SK-MEL-5 (cell line): ENCODE measurements around the gene C19orf81. TPM values are rescaled to one million over a fixed set of nuclear protein-coding genes. Genes with fewer than 3 reads are reported as not detected.

Experiments
- DNase-seq: peaks from one replicate; pipeline ENCODE4 v3.0.0-alpha.2; 2016; ENCODE audit warnings: low read depth, low spot score
- in situ Hi-C: cut with HindIII; loops from 2 replicates; pipeline ENCODE4 v1.10.0; 2016; ENCODE audit warnings: low sequenced_read_pairs, high pct_unique_total_duplicates, low pct_unique_long_range_greater_than_20kb
- total RNA-seq: library from RNA; depleted of rRNA; stranded (reverse); fragments of >200 nt; shearing (Covaris generic); gene quantifications from 2 replicates; pipeline ENCODE4 v1.2.3, GENCODE V29; 2014

C19orf81 gene
- total RNA-seq, 1 experiment from 2014 or later, result 2.7 TPM

- in situ Hi-C loops, result no loop called here
- no peak for DNase-seq
Measured at GRCh38 chr19:50648659-50649058, 586 bp upstream of the C19orf81 start.

DNA sequence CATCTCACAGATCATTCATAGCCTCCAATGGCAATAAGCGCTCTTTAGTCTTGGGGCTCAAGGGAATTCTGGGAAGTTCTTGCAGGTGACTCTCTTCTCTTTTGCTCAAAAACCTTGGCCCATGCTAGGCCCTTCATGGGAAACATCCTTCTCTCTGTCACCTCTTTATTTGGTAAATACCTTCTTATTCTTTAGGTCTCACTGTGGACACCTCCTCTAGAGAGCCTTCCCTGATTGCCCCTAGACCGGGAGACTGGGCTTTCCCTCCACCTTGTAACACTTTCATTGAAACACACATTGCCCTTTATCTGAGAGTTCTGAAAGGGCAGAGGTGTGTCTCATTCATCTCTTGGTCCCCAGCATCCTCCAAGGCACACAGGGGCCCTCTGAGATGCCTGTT is 1.9 kb downstream of the C19orf81 start:
- no peak for DNase-seq
- in situ Hi-C loops, result no loop called here

GRCh38 chr19:50652722-50653121 is 3.5 kb downstream of the C19orf81 start:
- in situ Hi-C loops, result no loop called here
- no peak for DNase-seq

- in situ Hi-C loops, result no loop called here
- no peak for DNase-seq
Measured at GRCh38 chr19:50654882-50655281, 5.6 kb downstream of the C19orf81 start.

DNA sequence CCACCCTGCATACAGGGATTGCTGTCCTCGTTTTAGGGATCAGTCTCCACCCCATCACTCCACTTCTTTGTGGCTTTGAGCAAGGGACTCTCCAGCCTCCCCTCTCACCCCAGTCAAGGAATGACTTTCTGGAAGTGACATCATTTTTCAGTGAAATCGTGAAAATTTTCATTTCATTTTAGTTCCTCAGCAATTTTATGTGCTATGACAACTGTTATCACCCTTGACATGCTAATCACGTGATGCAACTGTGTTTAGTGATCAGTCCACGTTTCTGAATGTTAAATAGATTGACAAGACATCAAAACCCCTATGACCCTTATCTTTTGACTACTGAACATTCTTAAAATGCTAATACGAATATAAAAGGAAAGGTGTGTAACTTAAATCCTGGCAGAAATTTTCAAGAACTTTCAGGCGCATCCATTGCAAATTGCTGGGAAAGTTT is 8.0 kb downstream of the C19orf81 start:
- in situ Hi-C loops, result no loop called here
- no peak for DNase-seq

DNA sequence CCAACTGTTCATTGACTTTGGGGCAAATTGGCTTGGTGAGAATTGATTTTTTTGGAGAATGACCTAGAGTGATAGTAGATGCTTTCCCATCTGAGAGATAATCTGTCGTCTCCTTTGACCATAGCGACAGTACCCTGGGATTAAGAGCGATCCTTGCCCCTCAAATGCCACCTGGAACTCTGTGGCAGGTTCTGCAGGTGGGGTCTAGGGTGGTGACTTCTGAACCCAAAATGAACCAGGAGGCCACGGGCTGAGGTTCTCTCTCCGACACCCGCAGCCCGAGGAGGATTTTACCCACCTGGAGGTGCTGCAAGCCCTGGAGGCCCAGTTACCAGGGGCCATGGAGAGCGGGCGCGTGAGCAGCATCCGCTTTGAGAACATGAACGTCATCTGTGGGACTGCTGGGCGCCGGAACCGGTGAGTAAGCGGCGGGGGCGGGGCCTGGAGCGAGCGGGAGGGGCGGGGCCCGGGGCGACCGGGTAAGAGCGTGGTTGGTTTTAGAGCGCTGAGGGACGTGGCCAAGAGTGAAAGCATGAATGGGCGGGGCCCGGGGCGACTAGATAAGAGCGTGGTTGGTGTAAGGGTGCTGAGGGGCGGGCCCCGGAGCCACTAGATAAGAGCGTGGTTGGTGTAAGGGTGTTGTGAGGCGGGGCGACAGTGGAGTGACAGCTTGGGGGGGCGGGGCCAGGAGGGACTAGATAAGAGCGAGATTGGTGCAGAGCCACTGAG is 8.6 kb downstream of the C19orf81 start:
- DNase-seq, result peak; percentile 99
- in situ Hi-C loops, result no loop called here

- peak; percentile 88 for DNase-seq
- in situ Hi-C loops, result no loop called here
Measured at GRCh38 chr19:50658441-50659317, 9.4 kb downstream of the C19orf81 start.

DNA sequence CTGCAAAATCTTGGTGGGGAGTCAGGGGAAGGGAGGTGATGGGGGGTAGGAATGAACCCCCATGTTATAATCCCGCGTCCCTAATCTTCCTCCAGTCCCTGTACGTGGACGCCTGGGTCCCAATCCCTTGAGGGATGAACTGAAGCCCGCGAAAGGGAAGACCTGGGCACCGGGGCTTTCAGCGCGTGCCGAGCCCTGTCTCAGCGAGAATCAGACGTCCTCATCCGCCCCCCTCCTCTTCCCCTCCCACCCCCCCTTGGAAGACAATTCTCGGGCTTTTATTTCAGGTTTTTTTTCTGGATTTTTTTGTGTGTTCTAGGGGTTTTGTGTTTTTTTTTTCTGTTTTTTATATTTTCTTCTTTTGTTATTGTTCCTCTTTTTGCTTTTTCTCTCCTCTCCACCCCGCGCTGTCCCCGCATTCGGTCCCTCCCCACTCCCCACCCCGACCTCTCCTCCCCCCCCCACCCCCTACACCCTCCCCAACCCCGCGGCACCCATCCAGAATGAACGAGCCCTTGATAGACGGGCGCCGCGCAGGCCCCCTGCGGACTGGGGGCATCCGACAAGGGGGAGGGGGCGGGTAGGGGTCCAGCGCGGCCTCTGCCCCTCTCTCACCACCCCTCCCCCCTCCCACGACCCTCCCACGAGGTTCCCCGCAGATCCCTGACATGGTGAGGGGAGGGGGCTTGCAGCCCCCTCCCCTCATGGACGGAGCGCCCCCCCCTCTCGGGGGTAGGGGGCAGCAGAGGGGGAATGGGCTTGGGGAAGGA is 10.3 kb downstream of the C19orf81 start:
- in situ Hi-C loops, result no loop called here
- DNase-seq, result no peak

DNA sequence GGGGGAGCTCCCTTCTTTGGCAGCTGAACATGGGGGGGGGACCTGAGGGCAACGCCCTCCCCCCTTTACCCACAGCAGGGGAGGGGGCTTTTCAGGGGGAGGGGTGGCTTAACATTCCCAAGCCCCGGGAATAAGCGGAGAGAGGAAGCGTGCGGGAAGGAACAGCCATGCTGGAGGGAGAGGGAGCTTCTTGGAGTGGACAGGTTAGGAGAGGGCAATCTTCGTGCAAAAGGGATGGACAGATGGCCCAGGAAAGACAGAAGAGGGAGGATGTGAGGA is 10.8 kb downstream of the C19orf81 start:
- no peak for DNase-seq
- in situ Hi-C loops, result no loop called here

GRCh38 chr19:50661023-50661422 is 11.8 kb downstream of the C19orf81 start:
- in situ Hi-C loops, result no loop called here
- no peak for DNase-seq

DNA sequence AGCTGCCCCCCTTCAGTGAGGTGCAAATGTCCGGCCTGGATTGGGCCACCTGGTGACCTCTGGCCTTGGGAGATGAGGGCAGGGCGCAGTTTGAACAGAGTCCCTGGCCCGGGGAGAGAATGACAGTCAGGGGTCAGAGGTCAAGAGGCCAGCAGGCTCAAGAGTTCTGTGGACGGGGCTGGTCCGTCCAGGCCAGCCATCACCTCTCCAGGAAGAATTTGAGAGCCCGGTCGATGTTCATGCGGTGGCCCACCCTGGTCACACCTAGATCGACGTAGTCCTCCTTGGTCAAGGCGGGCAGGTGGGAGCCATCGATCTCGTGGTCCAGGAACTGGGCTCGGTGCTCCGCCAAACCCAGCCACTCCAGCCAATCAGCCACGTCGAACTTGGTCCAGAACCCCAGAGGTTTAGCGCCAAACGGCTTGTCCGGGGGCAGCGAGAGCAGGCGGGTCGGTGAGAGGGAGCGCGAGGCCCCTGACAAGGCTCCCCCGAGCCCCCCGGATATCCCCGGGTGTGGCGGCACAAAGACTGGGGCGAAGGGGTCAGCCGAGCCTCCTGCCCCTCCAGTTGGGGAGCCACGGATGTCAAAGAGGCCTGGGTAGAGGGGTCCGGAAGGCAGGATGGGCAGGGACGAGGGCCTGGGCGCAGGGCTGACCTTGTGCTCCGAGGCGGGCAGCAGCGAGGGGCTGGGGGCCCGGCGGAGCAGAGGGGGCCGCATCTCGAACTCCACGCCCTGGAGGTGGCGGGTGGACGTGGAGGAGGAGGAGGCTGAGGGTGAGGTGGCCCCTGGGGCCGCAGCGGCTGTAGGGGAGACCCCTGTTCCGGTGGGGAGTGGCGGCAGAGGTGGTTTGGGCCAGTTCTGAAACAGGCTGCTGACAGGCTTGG is 12.8 kb downstream of the C19orf81 start:
- no peak for DNase-seq
- in situ Hi-C loops, result no loop called here

- no peak for DNase-seq
- in situ Hi-C loops, result no loop called here
Measured at GRCh38 chr19:50662651-50663481, 13.6 kb downstream of the C19orf81 start.

GRCh38 chr19:50663482-50663790 is 14.2 kb downstream of the C19orf81 start:
- DNase-seq, result peak; percentile 54
- in situ Hi-C loops, result no loop called here

- in situ Hi-C loops, result no loop called here
- DNase-seq, result no peak
Measured at GRCh38 chr19:50664204-50664603, 15.0 kb downstream of the C19orf81 start.

DNA sequence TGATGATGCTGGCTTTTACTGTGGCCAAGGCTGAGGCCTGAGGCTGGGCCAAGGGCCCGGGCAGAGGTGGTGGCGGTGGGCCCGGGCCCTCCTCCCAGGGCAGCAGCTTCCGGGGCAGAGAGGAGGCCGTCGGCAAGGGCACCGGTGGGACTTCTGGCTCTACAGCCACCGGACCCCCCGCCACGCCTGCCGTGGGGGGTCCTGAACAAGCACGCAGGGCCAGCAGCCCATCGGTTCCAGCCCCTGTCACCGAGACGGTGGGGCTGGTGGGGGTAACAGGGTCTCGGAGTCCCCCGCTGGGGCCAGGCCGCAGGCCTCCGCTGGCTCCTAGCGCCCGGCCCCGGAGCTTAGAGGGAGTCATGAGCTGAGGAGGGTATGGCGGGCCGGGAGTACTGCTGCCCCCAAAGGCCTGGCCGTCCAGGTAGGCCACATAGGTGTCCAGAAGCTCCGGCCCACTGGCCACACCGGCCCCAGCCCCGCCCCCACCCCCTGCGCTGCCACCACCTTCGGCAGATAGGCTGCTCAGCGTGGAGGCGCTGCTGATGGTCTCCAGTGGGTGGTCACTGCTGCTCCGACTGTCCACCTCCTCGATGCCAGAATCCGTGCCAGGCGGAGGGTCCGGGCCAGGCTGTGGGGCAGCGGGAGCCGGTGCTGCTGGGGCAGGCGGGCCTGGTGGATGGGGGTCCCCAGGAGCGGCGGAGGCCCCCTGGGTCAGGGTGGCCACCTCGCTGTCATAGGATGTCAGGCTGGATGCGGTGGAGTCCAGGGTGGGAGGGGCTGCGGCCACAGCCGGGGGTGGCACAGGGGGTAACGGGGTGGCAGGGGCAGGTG is 17.3 kb downstream of the C19orf81 start:
- no peak for DNase-seq
- in situ Hi-C loops, result no loop called here

- in situ Hi-C loops, result no loop called here
- no peak for DNase-seq
Measured at GRCh38 chr19:50667177-50667758, 18.0 kb downstream of the C19orf81 start.
